CD4-positive, alpha-beta T cell treated with Interferon alpha-2 for 1 hour (primary cell): ENCODE results near the gene PABPN1.
"Not testable (repeated sequence)": the region's sequence is repeated elsewhere in the genome, so short reads cannot be mapped to it uniquely, and the experiment has no call there.

Experiments
- DNase-seq, 2 donors: peaks; one replicate each; pipeline ENCODE4 v3.0.0-alpha.2; 2020 to 2022

Gene PABPN1

DNA sequence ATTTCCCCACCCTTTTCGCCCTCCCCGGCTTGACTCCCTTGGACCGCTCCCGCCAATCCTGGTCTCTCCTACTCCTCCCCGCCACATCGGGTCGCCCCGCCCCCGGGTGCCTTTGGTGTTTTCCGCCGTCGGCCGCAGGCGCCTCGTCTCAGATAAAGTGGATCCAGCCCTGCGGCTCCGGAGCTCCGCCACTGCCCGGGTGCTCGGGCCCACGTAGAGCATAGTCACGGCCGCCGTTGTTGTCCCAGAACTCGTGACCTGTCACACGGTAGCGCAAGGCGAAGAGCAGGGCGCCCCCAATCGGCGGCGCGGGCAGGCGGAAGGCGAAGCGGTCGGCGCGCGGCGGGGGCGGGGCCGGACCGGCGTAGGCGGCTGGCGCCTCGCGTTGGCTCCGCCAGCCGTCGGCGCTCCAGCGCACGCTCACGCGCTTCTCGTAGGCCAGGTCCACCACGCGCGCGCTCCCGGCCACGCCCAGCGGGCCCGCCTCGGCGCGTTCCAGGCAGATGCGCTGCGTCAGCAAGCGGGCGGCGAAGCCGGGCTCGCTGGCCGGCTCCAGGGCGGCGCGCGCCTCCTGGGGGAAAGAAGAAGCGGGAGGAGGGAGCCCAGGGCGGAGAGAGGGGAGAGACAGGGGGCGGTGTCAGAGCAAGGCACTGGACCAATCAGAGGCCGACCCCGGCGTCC, 19.8 kb upstream of the PABPN1 start:
- peak; percentile 97 to 98 for DNase-seq

DNA sequence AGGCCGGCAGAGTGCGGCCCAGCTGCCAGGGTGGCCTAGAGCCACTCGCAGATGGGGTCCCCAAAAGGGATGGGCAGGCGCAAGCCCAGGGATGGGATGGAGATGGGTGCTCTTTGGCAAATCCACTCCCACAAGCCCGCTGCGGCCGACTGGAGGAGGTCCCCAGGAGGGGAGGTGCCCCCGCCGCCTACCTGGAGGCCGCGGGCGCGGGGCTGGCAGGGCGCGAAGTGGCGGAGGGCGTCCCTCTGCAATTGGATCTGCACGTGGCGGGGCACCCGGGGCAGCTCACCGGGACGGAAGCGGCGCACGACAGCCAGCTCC, 19.3 kb upstream of the PABPN1 start:
- no peak for DNase-seq

DNA sequence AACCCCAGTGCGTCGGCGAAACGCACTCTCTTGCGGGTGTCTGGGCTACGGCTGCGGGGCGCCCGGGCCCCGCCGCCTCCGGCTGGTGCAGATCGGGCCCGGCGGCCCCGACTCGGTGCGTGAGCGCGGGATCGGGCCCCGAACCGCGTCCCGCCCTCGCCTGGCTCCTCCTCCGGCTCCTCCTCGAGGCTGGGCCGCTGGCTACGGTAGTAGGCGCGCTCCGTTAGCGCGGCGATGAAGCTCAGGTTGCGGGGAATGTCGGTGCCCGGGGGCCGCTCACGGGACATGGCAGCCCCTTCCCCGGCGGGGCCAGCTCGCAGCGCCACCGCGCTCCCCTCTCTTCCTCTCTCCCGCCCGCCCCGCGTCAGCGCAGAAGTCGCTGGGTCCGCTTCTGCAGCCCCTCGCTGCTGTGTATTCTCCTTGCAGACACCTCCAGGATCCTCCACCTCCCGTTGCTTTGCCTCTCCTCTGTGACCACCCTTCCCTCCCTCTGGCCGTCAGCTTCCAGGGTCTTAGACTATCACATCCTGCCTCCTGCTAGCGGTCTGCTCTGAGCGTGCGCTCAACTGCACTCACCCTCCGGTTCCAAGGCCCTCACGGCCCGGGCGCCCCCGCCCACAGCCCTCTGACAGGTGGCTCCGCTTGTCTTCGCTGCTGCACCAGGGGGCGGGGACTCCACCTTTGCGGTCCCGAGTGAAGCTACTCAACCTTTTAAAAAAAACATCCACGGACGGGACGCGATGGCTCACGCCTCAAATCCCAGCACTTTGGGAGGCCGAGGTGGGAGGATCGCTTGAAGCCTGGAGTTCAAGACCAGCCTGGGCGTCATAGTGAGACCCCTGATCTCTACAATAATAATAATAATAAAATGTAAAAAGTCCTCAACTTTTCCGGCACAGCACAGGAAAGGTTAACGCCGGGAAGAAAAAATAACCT, 18.7 kb upstream of the PABPN1 start, which contains the start of gene PPP1R3E:
Gene PPP1R3E (minus strand): TSS at position 570 of the 936 bp plus-strand sequence. CDS start 283 bp downstream, at position 287.
- peak; percentile 84 to 88 for DNase-seq

DNA sequence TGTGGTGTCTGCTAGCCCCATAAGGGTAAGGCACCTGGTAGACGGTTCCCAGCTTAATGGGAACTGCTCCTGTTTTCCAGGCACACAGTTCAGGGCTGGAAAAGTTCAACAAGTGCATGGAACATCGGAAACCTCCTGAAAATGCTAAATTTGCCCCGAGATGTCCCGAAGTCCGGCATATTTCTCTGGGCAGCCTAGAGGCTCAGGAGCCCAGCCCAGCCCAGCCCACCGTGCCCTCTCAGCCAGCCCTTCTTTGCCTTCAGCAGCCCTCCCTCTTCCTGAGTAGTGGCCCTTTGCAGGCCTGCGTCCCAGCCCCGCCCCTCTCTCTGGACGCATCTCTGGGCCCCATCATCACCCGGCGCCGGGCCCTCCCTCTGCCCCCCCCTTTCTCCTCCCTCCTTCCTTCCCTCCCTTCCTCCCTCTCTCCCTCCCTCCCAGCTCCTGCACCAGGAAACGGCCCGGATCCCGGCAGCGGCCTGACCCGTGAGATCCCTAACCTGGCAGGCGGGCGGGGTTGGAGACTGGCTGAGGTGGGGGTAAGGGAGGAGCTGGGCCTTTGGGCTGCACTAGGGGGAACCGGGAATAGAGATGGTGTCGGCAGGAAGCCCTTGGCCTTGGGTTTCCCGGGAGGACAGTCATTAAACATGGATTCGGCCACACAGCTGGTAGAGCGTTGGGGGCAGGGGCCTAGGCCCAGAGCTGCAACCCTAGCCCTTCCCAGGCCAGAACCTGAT, 14.7 kb upstream of the PABPN1 start, which contains the start of gene BCL2L2:
Gene BCL2L2 (plus strand): TSS at position 422 of the 734 bp plus-strand sequence. CDS start 935 bp downstream, outside the sequence.
- DNase-seq, result peak in 1 of 2 donors; percentile 42

DNA sequence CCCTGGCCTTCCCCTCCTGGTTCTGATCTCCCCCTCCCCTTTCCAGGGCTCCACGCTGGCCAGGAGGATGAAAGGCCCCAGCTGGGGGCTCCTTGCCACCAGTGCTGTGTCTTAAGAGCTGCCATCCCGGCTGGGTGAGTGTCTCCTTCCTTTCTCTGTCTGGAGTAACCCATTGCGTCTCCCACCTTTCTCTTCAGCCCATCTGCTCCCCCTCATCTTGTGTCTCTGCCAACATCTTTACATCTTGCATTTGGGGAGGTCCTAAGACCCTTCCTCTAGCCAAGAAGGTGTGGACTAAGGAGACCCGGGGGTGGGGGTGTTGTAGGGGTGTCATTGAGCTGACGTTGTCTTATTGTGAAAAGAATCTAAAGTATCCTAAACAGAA, 14.1 kb upstream of the PABPN1 start:
- DNase-seq, result no peak

DNA sequence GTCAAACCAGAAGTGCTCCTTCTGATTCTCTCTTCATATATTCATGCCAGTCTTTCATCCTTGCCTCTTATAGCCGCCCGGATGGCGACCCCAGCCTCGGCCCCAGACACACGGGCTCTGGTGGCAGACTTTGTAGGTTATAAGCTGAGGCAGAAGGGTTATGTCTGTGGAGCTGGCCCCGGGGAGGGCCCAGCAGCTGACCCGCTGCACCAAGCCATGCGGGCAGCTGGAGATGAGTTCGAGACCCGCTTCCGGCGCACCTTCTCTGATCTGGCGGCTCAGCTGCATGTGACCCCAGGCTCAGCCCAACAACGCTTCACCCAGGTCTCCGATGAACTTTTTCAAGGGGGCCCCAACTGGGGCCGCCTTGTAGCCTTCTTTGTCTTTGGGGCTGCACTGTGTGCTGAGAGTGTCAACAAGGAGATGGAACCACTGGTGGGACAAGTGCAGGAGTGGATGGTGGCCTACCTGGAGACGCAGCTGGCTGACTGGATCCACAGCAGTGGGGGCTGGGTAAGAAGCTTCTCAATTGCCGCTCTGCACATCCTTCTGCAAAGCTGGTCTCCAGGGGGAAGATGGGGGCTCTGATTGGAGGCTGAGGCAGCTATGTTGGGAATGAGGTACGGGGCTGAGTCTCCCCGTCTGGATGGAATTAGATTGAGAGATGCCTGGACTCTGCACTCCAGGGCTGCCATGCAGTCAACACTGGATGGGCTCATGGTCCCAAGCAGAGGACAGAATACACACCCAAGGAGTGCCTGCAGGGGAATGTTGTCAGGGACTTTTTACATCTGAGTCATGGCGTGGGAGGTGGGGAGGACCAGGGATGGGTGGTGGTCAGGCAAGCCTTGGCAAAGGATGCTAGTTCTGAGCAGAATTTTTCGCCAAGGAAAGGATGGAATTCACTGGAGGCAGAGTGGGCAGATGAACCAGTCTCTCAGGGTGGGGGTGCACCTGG, 13.3 kb upstream of the PABPN1 start:
- no peak for DNase-seq

DNA sequence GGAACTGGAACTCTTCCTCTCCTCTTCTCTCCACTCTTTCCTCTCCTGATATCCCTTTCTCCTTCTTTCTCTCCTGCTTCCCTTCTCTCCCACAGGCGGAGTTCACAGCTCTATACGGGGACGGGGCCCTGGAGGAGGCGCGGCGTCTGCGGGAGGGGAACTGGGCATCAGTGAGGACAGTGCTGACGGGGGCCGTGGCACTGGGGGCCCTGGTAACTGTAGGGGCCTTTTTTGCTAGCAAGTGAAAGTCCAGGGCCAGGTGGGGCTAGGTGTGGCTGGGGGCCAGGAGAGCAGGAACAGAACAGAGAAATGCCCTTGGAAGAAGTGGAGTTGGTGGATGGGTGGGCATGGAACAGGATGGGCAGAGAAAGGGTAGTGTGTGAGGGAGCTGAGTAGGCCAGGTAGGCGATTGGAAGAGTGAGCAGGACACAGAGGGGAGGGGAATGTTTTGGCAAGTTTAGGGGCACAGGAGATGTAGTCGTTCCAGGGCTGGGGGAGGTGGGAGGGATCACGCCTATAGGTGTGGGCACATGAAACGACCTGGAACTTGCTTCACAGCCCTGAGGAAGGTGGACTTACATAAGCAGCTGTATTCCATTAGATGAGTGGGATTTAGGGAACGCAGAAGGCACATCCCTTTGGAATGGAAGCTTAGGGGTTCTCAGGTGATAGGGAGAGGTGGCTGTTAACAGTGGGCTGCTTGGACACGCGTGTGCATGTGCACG, 12.4 kb upstream of the PABPN1 start:
- DNase-seq, result no peak

DNA sequence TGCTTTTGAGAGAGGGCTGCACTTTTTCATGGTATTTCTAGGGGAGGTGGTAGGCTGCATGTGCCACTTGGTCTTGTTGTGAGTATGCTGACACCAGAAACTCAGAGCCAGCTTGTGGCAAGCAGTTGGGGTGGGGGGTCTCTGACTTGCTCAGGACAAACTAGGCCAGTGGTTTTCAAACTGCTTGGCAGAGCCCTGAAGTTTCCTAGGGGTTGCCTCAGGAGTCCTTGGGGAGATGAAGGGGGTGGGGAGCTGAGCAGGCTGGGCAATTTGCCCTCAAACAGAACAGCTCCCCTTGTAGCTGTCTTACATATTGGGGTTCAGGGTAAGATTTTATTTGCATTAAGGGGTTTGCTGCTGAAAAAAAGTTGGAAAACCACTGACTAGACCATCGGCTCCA, 10.7 kb upstream of the PABPN1 start:
- DNase-seq, result no peak

DNA sequence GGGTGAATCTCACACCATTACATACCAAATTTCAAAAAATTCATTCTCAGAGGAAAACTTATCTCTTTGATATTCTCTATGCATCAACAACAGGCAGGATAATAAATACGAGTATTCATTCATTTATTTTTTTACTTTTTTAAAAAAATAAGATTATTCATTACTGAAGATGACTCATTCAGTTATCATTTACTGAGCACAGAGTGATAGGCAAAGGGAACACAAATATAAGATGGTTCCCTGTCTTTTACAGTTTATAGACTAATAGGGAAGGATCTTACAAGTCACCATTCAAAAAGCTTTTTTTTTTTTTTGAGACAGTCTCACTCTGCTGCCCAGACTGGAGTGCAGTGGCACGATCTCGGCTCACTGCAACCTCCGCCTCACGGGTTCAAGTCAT, 5.0 kb upstream of the PABPN1 start:
- DNase-seq, result no peak

DNA sequence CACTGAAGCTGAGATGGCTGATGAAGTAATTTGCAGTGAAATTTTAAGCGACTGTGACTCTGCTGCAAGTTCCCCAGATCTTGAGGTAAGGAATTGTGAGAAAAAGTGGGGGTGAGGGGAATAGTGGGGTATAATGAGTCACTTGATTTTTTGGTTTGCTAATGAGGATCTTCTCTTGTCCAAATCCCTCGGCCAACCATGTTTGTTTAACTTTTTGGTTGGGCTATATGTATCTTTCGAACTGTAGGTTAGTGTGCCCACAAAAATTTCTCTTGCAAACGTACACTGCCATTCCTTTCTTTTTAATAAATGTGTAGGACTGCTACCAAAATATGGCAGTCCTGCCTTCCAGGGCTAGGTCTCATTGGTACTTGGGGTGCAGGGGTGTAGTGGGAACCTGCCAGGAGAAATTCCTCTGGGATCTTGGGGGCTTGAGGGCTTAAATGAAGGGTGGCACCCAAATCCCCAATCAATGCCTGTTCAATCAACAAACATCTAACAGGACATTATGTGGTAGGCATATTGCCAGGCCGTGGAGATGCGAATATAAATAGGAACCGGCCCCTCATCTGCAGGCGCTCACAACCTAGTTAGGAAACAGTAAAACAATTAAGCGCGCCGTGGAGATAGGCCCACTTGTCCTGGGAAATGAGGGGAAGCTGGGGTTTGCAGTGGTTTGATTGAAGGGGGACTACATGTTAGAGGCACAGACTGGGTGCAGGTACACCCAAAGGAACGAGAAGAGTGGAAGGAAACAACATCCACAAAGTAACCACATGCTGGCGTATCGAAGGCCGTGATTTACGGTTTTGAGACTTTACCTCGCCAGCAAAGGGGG, 1.3 kb upstream of the PABPN1 start:
- no peak for DNase-seq

DNA sequence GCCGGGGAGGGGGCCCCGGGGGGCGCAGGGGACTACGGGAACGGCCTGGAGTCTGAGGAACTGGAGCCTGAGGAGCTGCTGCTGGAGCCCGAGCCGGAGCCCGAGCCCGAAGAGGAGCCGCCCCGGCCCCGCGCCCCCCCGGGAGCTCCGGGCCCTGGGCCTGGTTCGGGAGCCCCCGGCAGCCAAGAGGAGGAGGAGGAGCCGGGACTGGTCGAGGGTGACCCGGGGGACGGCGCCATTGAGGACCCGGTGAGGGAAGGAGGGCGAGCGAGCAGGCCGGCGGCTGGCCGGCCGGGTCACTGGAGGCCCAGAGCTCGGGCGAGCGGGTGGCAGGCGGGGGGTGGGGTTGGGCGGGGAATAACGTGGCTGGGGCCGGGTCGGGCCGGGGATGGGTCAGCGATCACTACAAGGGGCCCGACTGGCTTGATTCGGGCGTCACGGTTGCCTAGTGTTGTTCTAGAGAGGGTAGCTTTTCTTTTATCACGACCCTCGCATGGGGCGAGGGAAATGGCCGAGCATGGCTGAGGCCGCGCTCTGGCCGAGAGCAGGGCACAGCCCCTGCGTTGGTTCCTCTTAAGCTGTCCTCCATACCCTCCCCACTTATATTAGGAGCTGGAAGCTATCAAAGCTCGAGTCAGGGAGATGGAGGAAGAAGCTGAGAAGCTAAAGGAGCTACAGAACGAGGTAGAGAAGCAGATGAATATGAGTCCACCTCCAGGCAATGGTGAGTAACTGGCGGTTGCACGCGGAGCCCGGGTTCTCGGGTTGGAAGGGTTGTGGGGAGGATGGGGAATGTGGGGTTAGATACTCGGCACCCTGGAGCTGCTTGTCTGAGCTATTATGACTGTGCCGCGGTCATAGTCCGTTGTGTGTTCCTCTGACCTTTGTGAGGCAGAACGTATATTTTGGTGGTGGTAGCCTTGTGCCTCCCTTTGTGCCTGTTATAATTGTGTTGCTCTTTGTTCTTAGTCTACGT, 603 bp downstream of the PABPN1 start:
- peak; percentile 17 to 45 for DNase-seq

DNA sequence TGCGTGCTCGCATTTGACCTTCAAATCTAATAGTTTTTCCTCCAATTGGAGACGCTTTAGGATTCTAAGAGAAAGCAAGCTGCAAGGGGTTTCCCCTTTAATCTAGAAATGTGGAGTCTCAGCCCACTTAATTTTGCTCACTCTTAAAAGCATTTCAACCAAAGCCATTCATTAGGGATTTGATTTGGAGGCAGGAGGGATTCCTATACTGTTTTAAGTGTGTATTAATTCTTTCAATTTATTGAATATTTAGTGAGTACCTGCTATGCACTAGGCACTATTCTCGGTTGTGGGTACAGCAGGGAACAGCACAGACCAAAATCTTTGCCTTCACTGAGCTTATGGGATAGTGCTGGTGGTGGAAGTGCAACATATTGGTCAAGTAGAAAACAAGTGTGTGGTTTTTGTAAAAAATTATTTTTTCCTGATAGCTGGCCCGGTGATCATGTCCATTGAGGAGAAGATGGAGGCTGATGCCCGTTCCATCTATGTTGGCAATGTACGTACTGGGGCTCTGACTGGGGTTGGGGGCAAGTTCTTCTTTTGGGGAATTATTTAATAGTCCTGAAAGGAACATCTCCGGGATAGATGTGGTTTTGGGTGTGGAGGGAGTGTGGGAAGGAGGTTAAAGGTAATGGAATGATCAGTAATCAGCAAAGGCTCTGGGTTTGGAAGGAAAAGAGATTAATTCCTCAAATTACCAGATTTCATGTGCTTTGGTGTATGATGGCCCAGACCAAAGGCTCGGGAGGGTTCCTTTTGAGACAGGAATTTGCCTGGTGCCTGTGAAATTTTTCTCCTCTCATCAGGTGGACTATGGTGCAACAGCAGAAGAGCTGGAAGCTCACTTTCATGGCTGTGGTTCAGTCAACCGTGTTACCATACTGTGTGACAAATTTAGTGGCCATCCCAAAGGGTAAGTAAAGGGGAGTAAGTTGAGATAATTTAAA, 1.6 kb downstream of the PABPN1 start:
- DNase-seq, result no peak

DNA sequence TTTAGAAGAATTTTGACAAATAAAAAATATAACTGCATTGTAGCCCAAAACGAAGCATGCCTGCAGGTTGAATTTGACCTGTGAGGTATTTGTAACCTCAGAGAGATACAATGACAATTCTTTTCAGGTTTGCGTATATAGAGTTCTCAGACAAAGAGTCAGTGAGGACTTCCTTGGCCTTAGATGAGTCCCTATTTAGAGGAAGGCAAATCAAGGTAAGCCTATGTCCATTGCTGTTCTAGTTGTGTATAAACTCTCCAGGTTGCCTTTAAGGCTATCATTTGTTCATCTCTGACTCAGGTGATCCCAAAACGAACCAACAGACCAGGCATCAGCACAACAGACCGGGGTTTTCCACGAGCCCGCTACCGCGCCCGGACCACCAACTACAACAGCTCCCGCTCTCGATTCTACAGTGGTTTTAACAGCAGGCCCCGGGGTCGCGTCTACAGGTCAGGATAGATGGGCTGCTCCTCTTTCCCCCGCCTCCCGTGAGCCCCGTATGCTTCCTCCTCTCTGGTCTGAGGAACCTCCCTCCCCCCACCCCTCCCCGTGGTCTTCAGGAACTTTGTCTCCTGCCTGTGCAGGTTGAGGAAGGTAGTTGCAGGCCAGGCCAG, 2.7 kb downstream of the PABPN1 start:
- DNase-seq, result no peak

DNA sequence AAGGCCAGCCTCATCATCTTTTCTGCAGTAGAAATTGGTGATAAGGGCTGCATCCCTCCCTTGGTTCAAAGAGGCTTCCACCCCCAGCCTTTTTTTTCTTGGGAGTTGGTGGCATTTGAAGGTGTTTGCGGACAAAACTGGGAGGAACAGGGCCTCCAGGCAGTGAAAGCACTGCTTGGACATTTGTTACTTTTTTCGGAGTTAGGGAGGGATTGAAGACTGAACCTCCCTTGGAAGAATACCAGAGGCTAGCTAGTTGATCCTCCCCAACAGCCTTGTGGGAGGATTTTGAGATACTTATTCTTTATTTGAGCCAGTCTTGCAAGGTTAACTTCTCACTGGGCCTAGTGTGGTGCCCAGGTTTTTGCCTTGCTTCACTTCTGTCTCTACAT, 3.2 kb downstream of the PABPN1 start:
- DNase-seq, result no peak

DNA sequence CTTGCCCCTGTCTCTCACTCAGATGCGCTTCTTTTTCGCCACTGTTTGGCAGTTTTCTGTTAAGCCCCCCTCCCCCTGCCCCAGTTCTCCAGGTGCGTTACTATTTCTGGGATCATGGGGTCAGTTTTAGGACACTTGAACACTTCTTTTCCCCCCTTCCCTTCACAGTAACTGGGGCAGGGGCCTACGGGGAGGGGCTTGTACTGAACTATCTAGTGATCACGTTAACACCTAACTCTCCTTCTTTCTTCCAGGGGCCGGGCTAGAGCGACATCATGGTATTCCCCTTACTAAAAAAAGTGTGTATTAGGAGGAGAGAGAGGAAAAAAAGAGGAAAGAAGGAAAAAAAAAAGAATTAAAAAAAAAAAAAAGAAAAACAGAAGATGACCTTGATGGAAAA, 3.7 kb downstream of the PABPN1 start:
- no peak for DNase-seq

DNA sequence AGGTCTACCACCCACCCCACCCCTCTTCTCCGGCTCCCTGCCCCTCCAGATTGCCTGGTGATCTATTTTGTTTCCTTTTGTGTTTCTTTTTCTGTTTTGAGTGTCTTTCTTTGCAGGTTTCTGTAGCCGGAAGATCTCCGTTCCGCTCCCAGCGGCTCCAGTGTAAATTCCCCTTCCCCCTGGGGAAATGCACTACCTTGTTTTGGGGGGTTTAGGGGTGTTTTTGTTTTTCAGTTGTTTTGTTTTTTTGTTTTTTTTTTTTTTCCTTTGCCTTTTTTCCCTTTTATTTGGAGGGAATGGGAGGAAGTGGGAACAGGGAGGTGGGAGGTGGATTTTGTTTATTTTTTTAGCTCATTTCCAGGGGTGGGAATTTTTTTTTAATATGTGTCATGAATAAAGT, 4.5 kb downstream of the PABPN1 start:
- DNase-seq, result not testable (repeated sequence)

DNA sequence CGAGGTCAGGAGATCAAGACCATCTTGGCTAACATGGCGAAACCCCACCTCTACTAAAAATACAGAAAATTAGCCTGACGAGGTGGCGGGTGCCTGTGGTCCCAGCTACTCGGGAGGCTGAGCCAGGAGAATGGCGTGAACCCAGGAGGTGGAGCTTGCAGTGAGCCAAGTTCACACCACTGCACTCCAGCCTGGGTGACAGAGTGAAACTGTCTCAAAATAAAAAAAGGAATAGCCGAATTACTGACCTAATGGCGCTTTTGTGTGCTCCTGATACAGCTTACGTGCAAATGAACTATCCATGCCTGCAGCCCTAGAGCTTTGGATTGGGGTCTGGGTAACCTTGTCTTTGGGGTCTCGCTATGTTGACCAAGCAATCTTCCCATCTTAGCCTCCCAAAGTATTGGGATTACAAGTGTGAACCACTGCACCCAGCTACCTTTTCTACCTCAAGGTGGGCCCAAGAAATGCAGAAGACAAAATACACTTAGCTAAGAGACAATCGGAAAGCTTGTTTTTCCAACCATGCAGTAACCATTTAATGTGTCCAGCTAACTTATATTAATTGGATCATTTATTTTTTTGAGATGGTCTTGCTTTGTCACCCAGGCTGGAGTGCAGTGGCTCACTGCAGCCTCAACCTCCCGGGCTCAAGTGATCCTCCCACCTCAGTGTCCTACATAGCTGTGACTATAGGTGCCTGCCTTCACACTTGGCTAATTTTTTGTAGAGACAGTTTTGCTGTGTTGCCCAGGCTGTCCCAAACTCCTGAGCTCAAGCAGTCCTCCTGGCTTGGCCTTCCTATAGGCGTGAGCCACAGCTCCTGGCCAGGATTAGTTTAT, 5.5 kb downstream of the PABPN1 start:
- no peak for DNase-seq
